GDM1 (cell line): ENCODE data around the gene NR2F2.

ENCODE experiments used
- DNase-seq: peaks from one replicate; lab custom pipeline; 2025; lab: John Stamatoyannopoulos, UW

NR2F2 gene

DNA sequence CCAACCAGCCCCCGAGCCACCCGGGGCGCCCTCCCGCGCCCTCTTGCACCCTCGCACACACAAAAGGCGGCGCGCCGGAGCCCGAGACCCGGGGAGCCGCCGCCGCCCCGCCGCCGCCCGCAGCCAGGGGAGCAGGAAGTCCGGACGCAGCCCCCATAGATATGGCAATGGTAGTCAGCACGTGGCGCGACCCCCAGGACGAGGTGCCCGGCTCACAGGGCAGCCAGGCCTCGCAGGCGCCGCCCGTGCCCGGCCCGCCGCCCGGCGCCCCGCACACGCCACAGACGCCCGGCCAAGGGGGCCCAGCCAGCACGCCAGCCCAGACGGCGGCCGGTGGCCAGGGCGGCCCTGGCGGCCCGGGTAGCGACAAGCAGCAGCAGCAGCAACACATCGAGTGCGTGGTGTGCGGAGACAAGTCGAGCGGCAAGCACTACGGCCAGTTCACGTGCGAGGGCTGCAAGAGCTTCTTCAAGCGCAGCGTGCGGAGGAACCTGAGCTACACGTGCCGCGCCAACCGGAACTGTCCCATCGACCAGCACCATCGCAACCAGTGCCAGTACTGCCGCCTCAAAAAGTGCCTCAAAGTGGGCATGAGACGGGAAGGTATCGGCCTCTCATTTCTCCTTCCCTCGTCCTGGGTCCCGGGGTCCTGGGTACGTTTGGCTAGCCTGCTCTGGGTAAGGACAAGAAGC is 1.6 kb downstream of the NR2F2 start:
- DNase-seq = no peak

GRCh38 chr15:96332637-96333121 is 2.2 kb downstream of the NR2F2 start:
- DNase-seq = no peak

DNA sequence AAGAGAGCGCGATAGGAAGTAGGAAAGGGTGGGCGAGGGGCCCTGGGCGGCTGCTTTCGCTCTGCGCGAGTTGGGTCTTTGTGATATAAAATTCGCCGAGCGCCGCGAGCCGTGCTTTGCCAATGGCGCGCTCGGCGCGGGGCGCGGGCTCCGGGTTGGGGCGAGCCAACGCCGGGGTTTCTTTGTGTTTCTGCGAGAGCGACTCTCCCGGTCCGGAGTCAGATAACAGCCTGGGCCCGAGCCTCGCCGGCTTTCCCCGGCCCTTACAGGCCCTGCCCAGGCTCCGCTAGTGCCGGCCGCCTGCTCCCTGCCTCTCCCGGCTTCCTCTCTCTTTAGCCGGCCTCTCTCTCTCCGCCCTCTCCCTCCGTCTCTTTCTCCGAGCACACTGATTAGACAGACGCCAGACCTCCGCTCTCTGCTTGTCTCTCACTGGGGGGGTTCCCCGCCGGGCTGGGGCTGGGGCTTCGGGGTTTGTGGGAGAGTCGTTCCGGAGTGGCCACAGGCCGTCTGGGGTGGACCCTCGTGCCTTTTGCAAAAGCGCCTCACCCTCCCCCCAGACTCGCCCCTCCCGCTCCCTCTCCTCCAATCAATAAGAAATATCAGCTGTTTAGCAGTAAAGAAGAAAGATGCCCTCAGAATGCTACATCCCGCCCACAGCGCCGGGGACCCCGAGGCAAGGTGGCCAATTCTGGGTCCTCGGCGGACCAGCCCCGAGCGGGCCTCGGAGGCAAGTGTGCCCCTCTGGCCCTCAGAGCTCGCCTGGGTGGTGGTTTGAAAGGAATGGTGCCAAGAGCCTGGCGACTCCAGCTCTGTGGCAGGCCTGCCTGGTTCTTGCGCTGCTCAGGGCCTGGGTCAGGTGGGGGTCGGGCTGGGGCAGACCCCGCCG is 2.9 kb downstream of the NR2F2 start:
- DNase-seq = no peak

DNA sequence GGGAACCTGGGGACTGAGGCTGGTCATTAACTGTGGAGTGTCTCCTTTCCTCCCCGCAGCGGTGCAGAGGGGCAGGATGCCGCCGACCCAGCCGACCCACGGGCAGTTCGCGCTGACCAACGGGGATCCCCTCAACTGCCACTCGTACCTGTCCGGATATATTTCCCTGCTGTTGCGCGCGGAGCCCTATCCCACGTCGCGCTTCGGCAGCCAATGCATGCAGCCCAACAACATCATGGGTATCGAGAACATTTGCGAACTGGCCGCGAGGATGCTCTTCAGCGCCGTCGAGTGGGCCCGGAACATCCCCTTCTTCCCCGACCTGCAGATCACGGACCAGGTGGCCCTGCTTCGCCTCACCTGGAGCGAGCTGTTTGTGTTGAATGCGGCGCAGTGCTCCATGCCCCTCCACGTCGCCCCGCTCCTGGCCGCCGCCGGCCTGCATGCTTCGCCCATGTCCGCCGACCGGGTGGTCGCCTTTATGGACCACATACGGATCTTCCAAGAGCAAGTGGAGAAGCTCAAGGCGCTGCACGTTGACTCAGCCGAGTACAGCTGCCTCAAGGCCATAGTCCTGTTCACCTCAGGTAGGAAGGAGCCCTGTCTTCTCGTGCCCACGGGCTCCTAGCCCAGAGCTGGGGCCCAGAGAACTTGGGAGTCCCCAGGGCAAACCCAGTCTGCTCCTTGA is 3.7 kb downstream of the NR2F2 start:
- no peak for DNase-seq

DNA sequence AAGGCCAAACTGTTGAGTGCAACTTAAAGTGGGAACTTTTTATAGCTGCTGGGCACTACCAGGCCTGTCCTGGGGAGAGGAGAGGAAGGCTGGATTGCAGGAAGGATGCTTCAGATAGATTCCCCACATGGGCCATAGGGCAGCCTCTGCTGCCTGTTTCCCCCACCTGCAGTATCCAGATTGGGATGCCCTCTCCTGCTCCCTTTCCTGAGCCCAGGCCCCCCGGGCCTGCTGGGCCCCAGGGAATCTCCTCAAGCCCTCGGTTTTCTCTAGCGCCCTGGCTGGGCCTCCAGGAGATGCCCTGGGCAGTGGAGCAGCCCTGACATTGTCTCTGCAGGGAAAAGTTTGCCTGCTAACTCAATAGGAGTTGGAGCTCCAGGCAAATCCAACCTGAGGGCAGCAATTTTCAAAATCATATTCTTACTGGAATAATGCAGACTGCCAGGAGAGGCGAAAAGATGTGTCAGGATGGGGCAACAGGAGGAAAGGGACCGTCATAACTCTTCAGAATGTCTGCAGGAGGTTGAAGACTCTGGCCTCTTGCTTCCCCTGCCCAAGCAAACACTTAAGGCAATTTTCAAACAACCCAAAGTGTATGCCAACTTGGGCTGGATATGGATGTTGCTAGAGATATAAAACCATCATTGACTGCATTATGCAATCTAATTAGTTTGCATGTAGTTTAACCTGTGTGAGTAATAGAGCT is 4.4 kb downstream of the NR2F2 start:
- no peak for DNase-seq

DNA sequence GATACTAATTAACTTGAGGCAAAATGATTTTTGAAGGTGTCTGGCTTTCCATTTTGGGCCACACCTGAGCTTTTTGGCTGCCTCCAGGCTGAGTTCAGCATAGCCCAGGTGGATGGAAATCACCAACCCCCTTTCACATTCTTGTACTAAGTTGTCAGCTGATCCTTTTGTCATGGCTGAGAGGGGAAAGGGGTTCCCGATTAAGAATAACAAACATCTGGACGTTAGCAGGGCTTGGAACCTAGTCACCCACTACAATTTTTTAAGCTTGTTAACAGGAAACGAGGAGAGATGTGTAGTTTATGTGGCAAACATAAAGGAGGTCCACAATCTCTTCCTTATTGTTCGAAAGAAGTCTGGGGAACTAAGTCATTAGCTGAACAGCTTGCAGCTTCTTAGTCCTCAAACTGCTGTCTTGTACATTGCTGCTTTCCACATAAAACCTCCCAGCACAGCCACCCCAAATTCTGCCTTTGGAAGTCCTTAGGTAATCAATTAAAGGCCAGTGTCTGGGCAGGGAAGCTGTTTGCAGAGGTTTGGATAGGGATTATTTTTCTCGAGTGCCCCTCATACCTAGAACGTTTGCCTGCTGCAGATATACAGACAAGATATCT is 5.0 kb downstream of the NR2F2 start:
- DNase-seq = no peak

- no peak for DNase-seq
Observed at GRCh38 chr15:96336108-96336595, 5.7 kb downstream of the NR2F2 start.

- DNase-seq = no peak
Observed at GRCh38 chr15:96336596-96337364, 6.3 kb downstream of the NR2F2 start.

- DNase-seq = no peak
Observed at GRCh38 chr15:96337365-96338023, 7.0 kb downstream of the NR2F2 start.

DNA sequence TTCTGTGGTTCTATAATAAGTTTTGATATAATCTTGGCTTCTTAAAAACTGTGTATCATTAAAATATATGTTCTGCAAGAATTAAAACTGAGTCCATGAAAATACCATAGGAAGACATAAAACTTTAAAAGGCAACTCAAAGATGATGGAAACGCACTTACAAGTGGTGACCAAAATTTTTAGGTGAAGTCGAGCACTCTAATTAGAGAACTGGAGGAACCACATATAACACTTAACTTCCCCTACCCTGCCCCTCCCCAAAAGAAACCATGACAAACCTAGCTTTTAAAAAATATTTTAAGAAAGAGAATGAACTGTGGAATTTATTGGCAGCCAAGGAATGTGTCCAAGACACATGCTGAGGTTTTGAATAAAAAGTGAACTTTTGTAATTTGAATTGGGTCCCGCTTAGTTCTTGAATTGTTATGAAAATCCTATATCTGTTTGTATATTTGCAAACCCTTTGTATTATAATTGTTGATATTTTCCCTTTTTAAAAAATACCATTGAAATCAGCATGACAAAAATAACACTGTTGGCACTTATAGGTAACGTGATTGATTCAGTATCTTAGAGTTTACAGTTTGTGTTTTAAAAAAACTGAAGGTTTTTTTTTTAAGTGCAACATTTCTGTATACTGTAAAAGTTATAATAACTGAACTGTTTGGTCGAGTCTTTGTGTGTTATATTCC is 7.7 kb downstream of the NR2F2 start:
- DNase-seq = no peak

DNA sequence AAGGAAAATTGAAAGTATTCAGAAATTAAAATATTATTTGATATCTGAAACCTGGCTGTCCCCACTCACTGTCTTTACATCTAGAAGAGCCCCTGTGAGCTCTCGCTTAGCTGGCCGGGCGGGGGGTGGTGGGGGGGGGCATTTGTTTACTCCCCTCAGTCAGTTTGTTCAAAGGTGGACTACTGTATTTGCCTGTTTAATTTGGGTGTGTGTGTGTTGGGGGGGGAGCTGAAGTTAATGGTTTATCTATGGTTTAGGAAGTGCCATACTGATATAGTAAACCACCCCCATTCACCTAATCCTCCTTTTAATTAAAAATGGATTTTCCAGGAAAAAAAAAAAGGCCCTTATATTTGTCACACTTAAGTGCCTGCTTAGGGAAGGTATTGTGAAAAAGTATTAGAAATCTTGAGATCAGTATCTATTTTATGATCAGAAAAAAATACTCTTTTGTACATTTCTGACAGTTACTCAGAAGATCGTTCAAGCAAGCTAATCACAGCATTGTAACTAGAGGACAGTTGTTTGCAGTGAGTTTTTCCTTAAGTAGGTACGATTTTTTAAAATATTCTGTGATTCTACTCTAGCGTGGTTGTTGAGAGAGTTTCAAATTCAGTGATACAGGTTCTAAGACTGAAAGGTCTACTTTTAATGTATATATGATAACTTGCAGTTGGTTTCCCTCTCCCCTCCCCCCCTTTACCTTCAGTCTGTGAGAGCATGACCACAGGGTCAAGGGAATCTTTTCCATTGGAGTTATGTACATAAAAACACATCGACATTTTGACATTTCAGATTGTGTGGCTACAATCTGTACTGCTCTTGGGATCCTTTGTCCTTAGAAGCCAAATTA is 8.5 kb downstream of the NR2F2 start:
- DNase-seq = no peak

DNA sequence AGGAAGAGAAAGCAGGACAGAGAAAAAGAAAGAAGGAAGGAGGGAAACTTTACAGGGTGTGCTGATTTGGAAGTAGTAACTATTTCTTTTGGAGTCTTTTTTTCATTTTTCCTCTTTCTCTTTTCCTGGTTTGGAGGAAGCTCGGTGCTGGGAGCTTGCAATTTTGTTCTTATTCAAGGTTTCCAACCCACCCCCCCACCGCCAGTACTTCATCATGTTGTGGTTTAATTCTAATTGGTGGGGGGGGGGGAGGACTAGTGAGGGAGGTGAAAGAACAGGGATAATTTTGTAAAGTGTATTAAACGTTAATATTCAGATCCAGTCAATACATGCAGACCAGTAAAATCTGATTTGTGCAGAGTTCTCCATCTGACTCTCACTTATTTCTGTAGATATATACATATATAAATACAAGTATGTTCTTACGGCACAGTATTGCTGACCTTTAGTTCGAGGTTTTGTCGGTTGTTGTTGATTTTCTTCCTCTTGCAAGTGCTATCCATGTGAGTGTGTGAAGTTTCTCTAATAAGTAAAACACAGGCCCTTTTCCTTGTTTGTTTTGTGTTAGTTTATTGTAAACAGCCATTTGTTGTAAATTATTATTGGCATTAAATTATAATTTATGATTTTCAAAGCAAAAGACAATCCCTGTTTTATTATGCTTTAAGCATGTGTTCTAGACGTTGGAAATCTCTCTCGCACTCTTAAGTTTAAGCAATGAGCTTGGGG is 9.3 kb downstream of the NR2F2 start:
- no peak for DNase-seq

- DNase-seq = no peak
Observed at GRCh38 chr15:96340348-96340597, 9.8 kb downstream of the NR2F2 start.

- no peak for DNase-seq
Observed at GRCh38 chr15:96340598-96341512, 10.4 kb downstream of the NR2F2 start.

DNA sequence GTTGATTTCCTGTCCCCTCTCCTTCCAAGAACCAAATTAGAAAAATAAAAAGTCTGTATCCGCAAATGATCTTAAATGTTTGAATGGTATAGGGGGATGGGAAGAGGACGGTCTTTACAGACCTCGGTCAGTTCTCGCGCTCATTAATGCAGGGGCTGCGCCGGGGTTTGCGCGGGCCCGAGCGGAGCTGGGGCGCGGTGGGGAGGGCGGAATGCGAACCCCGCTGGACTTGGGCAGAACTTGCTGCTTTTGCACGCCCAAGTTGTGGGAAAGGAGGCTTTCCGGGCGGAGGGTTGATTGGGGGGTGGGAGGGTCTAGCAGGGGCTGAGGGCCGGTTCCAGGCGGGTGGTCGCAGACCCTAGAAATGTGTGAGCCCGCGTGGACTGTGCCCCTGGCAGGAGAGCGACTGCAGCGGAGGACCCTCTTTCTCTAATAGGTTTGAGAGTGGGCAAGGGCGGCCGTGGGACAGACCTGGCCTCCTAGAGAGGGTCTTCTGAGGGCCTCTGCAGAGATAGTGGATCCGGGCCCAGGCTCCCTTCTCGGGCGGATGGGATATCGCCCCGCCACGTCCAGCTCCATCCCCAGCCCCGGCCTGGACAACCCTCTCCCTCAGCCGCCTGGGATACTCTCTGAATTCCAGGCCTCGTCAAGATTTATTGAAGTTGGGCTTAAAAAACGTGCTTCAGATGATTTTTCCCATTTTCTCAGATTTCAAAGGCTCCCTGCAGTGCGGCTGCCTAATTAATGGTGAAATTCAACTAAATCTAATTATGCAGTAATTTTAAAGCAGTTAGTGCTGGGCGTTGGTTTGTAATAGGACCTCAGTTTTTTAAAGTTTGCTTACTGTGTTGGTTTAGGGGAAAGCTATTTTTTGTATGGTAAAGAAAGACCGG is 11.3 kb downstream of the NR2F2 start:
- DNase-seq = no peak
